K562 (cell line): Measurements from ENCODE around the gene JADE2. TPM values are rescaled to one million over a fixed set of nuclear protein-coding genes. Genes with fewer than 3 reads are reported as not detected.

Experiments used
- CBX5 ChIP-seq: IDR thresholded peaks from 2 replicates; pipeline ENCODE4 v1.6.1; 2014; ENCODE audit warnings: low read depth, borderline replicate concordance
- IRF9 ChIP-seq: fragments of 450-650 bp; IDR thresholded peaks from 2 replicates; pipeline ENCODE4 v1.6.1; 2016; ENCODE audit warnings: missing biosample characterization, missing genetic modification characterization
- POU5F1 ChIP-seq: fragments of 150-350 bp; IDR thresholded peaks from 2 replicates; pipeline ENCODE4 v1.6.1; 2014; ENCODE audit warnings: borderline replicate concordance, low read length, low read depth, mild to moderate bottlenecking; ENCODE audit not compliant: partially characterized antibody
- TFAP4 ChIP-seq: sonication (generic); formaldehyde crosslinking; IDR thresholded peaks from 2 replicates; pipeline ENCODE4 v1.8.0; 2022; ENCODE audit warnings: missing genetic modification reagents, mild to moderate bottlenecking, moderate library complexity, borderline replicate concordance
- ZNF644 ChIP-seq: fragments of 200-800 bp; sonication (Bioruptor generic); IDR thresholded peaks from 2 replicates; pipeline ENCODE4 v1.6.1; 2016; ENCODE audit warnings: low read depth, missing genetic modification characterization, missing compliant biosample characterization
- polyA plus RNA-seq, 8 experiments: library from polyadenylated mRNA; depleted of rRNA in 4 of 8; stranded (reverse) in 5 of 8; unstranded in 3 of 8; fragments of >200 nt; fragmentation: Nextera tagmentation in 2 of 8; fragmentation: Illumina TruSeq in 1 of 8; extraction: Ambion mirVana in 2 of 8; extraction: Trizol in 1 of 8; gene quantifications; 2 replicates each; pipeline versions ENCODE4 v1.2.1 to v1.2.3, GENCODE V29; 2011 to 2014; ENCODE audit warnings: inconsistent platforms in 1 of 8, missing spikeins in 1 of 8
- total RNA-seq, 7 experiments: library from RNA; depleted of rRNA in 6 of 7; stranded (reverse); fragments of >200 nt in 6 of 7; fragmentation: Illumina TruSeq in 2 of 7; extraction: Trizol in 2 of 7; gene quantifications; 2 replicates each; pipeline versions ENCODE4 v1.2.1 to v1.2.3, GENCODE V29; 2011 to 2021; ENCODE audit warnings: low replicate concordance in 1 of 7
- TF ChIP-seq, protein P1 (sequence below): sonication (generic); formaldehyde crosslinking; IDR thresholded peaks from 2 replicates; pipeline ENCODE4 v1.4.0; 2020; ENCODE audit warnings: mild to moderate bottlenecking, missing genetic modification reagents
- TF ChIP-seq, protein P2 (sequence below), 2 experiments: fragments of 150-350 bp in 1 of 2; IDR thresholded peaks; 2 replicates each; pipeline ENCODE4 v1.6.1; 2012 to 2016; ENCODE audit warnings: low read depth in 2 of 2, low read length in 2 of 2, mild to moderate bottlenecking in 1 of 2, moderate library complexity in 1 of 2

Gene JADE2
- total and polyA plus RNA-seq, 9 of the 15 experiments (the other 6 are each of a cell fraction or from before 2014, with no cell fraction given), result 0.50 to 23.3 (median 9.1) TPM

DNA sequence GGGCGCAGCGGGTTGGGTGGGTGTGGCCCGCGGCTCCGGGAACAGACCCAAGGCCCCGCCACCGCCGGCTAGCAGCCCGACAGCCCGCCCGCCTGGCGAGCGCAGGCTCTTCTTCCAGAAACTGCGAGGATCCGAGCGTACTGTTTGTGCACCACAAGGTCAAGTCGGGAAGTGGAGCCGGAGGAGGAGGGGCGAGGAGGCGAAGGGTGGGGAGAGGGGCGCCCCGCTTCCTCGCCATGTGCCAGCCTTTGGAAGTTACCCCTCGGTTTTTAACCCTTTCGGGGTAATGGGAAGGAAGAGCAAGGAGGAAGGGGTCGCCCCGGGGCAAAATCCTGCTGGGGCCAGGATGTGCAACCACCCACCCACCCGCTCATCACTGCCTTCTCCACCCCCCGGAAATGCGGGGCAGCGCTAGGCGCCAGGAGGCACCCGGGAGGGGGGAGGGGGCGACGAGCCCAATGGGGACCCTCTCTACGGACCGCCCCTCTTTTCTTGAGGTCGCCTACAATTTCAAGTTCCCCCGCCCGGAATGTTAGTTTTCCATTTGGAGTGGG is 1.1 kb upstream of the JADE2 start (continued):
- TF ChIP-seq CBX5 (no peak), POU5F1 (no peak), IRF9 (tag) (no peak), TFAP4 (CRISPR knock-in tag) (peak; percentile 63), ZNF644 (tag) (no peak)
- TF ChIP-seq, protein P1, sequence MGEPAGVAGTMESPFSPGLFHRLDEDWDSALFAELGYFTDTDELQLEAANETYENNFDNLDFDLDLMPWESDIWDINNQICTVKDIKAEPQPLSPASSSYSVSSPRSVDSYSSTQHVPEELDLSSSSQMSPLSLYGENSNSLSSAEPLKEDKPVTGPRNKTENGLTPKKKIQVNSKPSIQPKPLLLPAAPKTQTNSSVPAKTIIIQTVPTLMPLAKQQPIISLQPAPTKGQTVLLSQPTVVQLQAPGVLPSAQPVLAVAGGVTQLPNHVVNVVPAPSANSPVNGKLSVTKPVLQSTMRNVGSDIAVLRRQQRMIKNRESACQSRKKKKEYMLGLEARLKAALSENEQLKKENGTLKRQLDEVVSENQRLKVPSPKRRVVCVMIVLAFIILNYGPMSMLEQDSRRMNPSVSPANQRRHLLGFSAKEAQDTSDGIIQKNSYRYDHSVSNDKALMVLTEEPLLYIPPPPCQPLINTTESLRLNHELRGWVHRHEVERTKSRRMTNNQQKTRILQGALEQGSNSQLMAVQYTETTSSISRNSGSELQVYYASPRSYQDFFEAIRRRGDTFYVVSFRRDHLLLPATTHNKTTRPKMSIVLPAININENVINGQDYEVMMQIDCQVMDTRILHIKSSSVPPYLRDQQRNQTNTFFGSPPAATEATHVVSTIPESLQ (CRISPR knock-in tag), result no peak
- TF ChIP-seq, protein P2, sequence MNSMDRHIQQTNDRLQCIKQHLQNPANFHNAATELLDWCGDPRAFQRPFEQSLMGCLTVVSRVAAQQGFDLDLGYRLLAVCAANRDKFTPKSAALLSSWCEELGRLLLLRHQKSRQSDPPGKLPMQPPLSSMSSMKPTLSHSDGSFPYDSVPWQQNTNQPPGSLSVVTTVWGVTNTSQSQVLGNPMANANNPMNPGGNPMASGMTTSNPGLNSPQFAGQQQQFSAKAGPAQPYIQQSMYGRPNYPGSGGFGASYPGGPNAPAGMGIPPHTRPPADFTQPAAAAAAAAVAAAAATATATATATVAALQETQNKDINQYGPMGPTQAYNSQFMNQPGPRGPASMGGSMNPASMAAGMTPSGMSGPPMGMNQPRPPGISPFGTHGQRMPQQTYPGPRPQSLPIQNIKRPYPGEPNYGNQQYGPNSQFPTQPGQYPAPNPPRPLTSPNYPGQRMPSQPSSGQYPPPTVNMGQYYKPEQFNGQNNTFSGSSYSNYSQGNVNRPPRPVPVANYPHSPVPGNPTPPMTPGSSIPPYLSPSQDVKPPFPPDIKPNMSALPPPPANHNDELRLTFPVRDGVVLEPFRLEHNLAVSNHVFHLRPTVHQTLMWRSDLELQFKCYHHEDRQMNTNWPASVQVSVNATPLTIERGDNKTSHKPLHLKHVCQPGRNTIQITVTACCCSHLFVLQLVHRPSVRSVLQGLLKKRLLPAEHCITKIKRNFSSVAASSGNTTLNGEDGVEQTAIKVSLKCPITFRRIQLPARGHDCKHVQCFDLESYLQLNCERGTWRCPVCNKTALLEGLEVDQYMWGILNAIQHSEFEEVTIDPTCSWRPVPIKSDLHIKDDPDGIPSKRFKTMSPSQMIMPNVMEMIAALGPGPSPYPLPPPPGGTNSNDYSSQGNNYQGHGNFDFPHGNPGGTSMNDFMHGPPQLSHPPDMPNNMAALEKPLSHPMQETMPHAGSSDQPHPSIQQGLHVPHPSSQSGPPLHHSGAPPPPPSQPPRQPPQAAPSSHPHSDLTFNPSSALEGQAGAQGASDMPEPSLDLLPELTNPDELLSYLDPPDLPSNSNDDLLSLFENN (IDR thresholded peaks at IDR 0.05; ENCODE audit: low read depth in 2 of 2, low read length in 2 of 2), result no peak
